PC-3 (cell line): ENCODE measurements around the gene TMEM40.

Experiments
- EZH2 ChIP-seq: fragments of 300-600 bp; sonication (generic); IDR thresholded peaks from one replicate; pipeline ENCODE4 v1.6.1; 2017; ENCODE audit warnings: antibody characterized with exemption, mild to moderate bottlenecking, low read length; ENCODE audit not compliant: unreplicated experiment
- EZH2phosphoT487 ChIP-seq: fragments of 300-600 bp; sonication (generic); IDR thresholded peaks from 2 replicates; pipeline ENCODE4 v1.6.1; 2018; ENCODE audit warnings: mild to moderate bottlenecking, antibody characterized with exemption, low read length, borderline replicate concordance
- TF ChIP-seq, protein P1 (sequence below): fragments of 300-600 bp; sonication (generic); conservative IDR thresholded peaks from 2 replicates; pipeline ENCODE4 v1.5.1; 2017; ENCODE audit warnings: antibody characterized with exemption, low read depth, mild to moderate bottlenecking, low read length

DNA sequence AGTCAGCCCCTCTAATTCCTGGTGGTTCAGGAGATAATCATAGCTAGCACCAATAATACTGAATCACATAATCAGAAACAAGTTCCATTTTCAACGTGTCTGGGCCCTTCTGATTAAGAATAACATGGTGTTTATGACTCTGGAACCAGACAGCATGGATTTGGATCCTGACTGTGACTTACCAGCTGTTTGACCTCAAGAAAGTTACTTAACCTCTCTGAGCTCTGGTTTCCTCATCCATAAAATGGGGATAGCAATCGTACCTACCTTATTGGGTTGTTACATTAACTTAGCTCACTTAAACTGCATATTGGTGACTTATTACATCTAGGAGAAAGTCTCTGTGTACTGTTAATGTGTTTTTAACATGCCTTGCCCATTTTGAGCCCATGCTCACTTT is 10.7 kb upstream of the TMEM40 start:
- TF ChIP-seq, protein P1, sequence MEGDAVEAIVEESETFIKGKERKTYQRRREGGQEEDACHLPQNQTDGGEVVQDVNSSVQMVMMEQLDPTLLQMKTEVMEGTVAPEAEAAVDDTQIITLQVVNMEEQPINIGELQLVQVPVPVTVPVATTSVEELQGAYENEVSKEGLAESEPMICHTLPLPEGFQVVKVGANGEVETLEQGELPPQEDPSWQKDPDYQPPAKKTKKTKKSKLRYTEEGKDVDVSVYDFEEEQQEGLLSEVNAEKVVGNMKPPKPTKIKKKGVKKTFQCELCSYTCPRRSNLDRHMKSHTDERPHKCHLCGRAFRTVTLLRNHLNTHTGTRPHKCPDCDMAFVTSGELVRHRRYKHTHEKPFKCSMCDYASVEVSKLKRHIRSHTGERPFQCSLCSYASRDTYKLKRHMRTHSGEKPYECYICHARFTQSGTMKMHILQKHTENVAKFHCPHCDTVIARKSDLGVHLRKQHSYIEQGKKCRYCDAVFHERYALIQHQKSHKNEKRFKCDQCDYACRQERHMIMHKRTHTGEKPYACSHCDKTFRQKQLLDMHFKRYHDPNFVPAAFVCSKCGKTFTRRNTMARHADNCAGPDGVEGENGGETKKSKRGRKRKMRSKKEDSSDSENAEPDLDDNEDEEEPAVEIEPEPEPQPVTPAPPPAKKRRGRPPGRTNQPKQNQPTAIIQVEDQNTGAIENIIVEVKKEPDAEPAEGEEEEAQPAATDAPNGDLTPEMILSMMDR = no peak
- TF ChIP-seq EZH2phosphoT487 = no peak
- no peak for TF ChIP-seq EZH2
